Activated CD8-positive, alpha-beta memory T cell treated with anti-CD3 and anti-CD28 coated beads for 1 hour (primary cell): ENCODE measurements around the gene EXOC3L1.

ENCODE experiments used
- DNase-seq, 2 donors: peaks; one replicate each; pipeline ENCODE4 v3.0.0-alpha.2; 2020; ENCODE audit warnings: low read depth in 1 of 2; ENCODE audit errors: extremely low read depth in 1 of 2

Gene EXOC3L1

DNA sequence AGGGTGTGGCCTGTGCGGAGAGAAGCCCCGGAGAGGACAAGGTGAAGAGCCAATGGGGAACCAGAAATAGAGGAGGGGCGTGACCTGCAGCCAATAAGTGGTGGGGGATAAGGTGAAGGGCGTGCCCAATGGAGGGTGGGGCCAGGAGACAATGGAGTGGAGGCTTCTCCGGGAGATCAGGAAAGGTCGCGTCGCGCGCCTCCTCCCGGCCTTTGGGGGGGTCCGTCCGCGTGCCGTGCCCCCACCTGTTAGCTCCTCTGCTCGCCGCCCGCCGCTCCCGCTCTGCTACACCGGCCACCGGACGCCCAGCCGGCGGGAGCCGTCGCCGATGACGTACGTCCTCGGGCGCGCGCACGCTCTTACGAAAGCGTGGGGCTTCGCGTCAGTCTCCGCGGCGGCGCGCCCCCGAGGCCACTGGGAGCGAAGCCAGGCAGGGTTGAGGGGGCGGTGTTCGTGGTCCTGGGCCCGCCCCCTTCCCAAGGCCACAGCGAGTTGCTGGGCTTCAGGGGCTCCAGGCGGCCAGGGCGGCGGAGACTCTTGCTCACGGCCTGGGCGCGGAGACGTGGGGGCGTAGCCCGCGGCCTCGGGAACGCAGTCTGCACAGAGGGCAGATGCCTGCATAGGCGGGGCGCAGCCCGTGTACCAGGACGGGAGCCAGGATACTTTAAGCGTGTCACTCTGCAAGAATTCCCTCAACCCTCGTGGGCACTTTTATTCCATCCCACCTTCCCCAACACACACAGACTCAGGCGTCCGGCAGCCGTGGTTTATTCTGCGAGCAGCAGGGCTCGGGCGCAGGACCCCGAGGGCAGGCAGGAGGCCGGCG is 6.1 kb downstream of the EXOC3L1 start, which contains the start of gene MATCAP1:
TSS of gene MATCAP1 (minus strand) at position 337 of the 826 bp plus-strand sequence. CDS start 3,353 bp downstream, outside the sequence.
- peak; percentile 84 to 89 for DNase-seq

GRCh38 chr16:67183284-67183626 is 6.7 kb downstream of the EXOC3L1 start:
- DNase-seq = no peak

GRCh38 chr16:67182288-67182687 is 7.6 kb downstream of the EXOC3L1 start:
- DNase-seq = no peak

DNA sequence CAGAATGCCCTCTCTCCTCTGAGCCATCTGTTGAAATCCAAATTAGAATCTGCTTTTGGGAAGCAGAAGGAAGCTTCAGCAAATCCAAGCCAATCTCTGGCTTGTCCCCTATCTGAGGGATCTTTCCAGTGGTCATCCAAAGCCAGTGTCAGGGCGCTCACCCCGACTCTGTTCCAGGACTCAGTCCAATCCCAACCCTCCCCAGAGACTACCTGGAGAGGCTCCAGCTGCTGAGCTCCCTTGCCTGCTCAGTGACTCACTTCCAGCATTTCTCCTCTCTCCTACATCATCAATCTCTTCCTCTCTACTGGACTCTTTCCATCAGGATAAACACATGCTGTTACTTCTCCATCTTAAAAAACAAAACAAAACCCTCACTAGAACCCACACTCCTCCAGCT is 8.6 kb downstream of the EXOC3L1 start:
- DNase-seq = no peak

DNA sequence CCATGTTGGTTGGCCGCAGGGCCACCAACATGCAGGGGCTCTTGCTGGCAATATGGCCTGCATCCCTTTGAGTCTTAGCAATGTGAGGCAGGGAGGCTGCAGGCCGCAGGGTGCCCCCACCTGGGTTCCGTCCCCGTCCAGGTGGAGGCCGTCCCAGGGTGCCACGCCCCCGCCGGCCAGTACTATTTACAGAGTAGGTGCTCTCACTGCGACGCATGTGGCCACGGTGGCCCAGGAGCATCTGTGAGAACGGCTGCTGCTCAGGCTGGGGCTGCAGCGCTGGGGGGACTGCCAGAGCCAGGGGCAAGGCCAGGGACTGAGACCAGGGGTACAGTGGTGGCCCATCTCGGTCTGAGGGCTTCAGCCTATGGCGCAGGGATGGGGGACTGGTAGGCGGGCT is 9.8 kb downstream of the EXOC3L1 start:
- no peak for DNase-seq

DNA sequence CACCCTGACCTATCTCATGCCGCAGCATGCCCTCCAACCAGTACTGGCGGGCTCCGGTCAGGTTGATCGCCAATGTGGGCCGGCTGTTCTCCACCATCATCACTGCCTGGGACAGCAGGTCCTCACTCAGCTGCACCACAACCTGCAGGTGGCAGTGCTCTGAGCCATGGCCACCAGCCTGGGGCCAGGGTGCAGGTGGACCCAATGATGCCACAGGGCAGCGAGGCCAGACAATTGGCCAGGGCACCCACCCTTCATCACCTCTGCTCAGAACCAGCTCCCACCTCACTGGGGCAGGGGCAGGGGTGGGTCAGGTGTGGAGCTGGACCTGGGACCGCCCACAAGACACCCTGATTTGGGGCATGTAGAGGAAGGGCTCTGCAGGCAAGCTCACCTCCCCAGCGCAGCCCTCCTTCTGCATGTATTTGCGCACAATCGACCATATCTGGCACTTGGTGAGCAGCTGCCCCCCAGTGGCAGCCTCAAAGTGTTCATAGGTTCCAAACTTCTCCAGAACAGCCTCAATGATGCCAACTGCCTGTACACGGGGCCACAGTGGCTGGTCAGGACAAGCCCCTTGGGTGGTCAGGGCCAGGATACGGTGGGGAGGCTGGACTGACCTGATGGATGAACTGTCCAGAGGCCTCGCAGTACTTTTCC is 10.4 kb downstream of the EXOC3L1 start:
- DNase-seq = no peak

DNA sequence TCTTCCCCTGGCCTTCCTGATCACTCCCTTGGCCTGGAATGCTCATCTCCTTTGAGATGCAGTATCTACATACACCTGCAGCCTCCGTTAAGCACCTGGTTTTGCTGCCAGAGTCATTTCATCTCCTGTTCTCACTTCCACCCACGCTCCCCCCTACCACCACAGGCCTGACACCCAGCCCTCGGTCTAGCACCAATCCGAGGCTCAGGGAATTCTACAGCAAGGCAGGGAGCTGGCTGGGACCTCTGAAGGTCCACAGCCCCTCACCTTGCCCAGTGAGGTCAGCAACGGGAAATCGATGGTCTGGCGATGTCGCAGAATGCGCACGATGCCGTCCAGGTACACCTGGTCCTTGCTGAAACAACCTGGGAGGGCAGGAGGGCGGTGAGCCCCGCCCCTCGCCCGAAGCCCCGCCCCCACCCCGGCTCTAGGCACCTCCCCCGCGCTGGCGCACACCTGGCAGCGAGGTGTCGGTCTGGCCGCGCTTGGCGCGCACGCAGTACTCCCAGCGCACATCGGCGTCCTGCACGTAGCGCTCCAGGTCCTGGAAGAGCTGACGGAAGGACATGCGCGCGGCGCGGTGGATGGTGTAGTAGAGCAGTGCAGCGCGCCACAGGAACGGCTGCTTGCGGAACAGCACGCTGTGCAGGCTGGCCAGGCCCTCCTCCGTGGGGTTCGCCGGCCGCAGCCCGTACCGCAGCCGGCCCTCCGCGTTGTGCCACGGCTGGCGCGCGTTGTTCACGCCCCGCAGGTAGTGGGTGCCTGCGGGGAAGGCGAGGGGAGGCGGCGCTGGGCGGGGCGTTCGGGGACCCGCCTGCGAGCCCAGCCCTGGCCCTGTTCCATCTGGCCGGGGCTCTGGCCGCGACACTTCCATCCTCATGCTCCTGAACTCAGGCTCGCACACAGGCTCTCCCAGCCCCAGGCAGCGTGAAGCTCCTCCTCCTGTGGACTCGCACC is 11.9 kb downstream of the EXOC3L1 start:
- no peak for DNase-seq

DNA sequence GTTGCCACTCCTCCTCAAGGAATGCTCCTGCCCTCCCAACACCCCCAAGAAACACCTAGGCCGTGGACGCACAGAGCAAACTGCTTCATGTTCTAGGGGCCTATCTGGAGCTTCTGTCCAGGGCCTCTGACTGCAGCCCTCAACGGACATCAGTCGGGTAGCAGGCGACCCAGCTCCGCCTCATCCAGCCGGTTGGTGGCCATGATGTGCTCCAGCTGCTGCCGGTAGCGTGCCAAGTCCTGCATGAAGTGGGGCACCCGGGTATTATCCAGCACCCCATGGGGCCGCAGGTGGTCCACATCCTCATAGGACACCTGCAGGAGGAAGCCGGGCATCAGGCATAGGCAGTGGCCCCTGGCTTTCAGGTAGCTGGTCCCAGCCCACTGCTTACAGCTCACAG is 13.3 kb downstream of the EXOC3L1 start:
- no peak for DNase-seq

DNA sequence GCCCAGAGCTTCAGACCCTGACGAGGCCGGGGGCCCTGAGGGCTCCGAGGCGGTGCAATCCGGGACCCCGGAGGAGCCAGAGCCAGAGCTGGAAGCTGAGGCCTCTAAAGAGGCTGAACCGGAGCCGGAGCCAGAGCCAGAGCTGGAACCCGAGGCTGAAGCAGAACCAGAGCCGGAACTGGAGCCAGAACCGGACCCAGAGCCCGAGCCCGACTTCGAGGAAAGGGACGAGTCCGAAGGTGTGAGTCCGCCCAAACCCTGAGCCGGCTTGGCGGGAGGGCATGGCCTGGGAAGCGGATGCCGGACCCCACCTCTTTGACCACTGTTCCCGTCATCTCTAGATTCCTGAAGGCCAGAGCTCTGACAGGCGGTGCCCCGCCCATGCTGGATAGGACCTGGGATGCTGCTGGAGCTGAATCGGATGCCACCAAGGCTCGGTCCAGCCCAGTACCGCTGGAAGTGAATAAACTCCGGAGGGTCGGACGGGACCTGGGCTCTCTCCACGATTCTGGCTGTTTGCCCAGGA is 15.2 kb downstream of the EXOC3L1 start:
- no peak for DNase-seq

GRCh38 chr16:67173808-67174705 is 15.9 kb downstream of the EXOC3L1 start:
- DNase-seq = peak; percentile 13 to 48

- DNase-seq = no peak
Observed at GRCh38 chr16:67173323-67173722, 16.6 kb downstream of the EXOC3L1 start.

- no peak for DNase-seq
Observed at GRCh38 chr16:67170949-67171649, 18.8 kb downstream of the EXOC3L1 start.

- no peak for DNase-seq
Observed at GRCh38 chr16:67170168-67170948, 19.6 kb downstream of the EXOC3L1 start, which contains the start of gene NOL3. Gene NOL3, plus strand, starts transcription at chr16:67170538.

GRCh38 chr16:67169642-67170167 is 20.2 kb downstream of the EXOC3L1 start:
- DNase-seq = no peak

- DNase-seq = no peak
Observed at GRCh38 chr16:67169011-67169451, 20.9 kb downstream of the EXOC3L1 start.

- DNase-seq = no peak
Observed at GRCh38 chr16:67167588-67167987, 22.3 kb downstream of the EXOC3L1 start.

DNA sequence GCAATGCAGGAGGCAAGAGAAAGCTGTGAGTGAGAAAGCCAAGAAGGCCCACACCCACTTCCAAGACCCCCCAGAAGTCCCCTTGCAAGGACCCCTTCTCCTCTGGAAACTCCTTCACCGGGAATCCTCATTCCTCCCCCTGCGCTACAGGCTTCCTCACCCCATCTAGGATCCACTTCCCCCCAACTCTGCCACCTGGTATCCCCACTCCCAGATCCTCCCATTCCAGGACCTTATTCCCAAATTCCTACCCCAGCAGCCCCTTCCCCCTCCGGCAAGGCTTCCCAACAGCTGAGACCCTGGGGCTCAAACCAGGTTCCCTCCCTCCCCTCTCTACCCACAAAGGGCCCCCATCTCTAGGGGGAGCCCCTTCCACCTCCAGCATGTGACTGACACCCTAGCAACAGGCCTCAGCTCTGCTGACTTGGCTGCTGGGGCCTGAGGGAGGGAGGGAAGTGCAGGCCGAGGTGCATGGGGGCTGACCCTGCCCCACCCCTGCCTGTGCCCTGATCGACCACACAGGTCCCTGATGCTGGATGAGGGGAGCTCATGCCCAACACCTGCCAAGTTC is 23.3 kb downstream of the EXOC3L1 start:
- no peak for DNase-seq

DNA sequence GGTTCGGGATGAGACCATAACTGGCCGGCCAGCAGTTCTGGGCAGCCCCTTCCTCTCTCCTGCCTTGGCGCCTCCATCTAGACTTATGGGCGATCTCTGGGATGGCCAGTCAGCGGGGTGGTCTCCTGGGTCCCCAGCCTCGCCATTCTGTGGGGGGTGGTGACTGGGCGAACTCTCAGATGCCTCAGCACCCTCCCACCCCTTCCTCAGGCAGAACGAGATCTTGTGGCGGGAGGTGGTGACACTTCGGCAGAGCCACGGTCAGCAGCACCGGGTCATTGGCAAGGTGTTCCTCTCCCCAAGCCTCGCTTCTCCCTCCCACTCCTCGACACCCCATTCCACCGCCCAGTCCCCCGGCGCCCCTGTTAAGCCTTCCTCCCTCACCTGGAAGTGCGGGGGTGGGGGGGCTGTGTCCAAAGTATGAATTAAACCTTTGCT is 23.8 kb downstream of the EXOC3L1 start:
- DNase-seq = no peak
